MG63 (cell line): ENCODE measurements around the gene BLCAP. TPM values are rescaled to one million over a fixed set of nuclear protein-coding genes. Genes with fewer than 3 reads are reported as not detected.

Experiments
- DNase-seq: peaks from one replicate; pipeline ENCODE4 v3.0.0-alpha.2; 2020
- H3K27me3 ChIP-seq: fragments of 250-450 bp; sonication (Bioruptor Pico); 2 replicates; pipeline ENCODE4 v1.5.1; 2020; ENCODE audit warnings: mild to moderate bottlenecking, moderate library complexity
- H3K36me3 ChIP-seq: fragments of 250-450 bp; sonication (Bioruptor Pico); 2 replicates; pipeline ENCODE4 v1.5.1; 2020; ENCODE audit warnings: mild to moderate bottlenecking, moderate library complexity
- H3K4me3 ChIP-seq: fragments of 250-450 bp; sonication (Bioruptor Pico); 2 replicates; pipeline ENCODE4 v1.5.1; 2020; ENCODE audit warnings: mild to moderate bottlenecking, moderate library complexity
- H3K9me3 ChIP-seq: fragments of 250-450 bp; sonication (Bioruptor Pico); 2 replicates; pipeline ENCODE4 v1.5.1; 2020; ENCODE audit warnings: mild to moderate bottlenecking, moderate library complexity
- total RNA-seq: library from RNA; depleted of rRNA; stranded (reverse); fragments of >200 nt; shearing (Covaris generic); gene quantifications from 2 replicates; pipeline ENCODE4 v1.2.3, GENCODE V29; 2014; ENCODE audit warnings: low replicate concordance

Gene BLCAP
- total RNA-seq, 1 experiment from 2014 or later = 26.6 TPM

- peak; percentile 23 for DNase-seq
Measured at GRCh38 chr20:37524859-37525708, 2.6 kb downstream of the BLCAP start.

DNA sequence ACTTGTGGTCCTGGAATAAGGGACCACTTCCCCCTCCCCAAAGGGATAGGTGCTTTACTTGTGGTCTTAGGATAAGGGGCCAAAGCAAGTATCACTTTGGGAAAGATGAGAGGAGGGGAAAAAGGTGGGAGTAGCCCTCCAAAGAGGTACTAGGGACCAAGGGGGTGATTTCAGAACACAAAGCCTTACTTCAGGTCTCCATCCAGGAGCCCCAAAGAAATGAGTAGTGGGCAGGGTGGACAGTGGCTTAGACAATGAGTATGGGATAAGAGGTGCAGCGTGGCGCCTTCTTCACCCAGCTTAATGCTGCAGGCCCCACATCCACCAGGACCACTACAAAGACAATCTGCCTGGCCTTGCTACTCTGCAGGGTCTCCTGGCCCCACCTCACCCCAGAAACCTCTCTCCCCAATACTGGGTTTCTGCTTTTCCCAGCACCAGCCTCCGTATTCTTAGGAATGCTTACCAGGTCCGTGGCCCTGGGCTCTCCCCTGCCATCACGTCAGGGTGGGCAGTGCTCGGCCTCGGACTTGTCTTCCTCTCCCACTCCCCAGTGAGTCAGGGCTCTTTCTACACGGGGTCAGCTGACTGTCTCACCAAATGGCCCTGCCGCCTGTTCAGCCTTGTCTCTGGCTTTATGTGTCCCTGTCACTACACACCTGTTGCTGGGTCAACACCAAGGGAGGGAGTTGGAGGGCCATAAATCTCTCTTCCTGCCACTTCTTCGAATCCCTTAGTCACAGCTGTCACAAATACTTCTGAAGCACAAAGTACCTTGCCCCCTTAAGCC is 3.6 kb downstream of the BLCAP start:
- no peaks in the 10 kb centered on the region for H3K27me3 ChIP-seq
- H3K36me3 ChIP-seq = peaks cover 12% of the 10 kb centered on the region
- no peak for DNase-seq
- no peak overlapping the region for H3K4me3 ChIP-seq
- H3K9me3 ChIP-seq = no peaks in the 10 kb centered on the region

More at GRCh38 chr20:37524859-37525708, 2.6 kb downstream of the BLCAP start:
- H3K27me3 ChIP-seq = no peaks in the 10 kb centered on the region
- peaks cover 12% of the 10 kb centered on the region for H3K36me3 ChIP-seq
- no peaks in the 10 kb centered on the region for H3K9me3 ChIP-seq
- no peak overlapping the region for H3K4me3 ChIP-seq

DNA sequence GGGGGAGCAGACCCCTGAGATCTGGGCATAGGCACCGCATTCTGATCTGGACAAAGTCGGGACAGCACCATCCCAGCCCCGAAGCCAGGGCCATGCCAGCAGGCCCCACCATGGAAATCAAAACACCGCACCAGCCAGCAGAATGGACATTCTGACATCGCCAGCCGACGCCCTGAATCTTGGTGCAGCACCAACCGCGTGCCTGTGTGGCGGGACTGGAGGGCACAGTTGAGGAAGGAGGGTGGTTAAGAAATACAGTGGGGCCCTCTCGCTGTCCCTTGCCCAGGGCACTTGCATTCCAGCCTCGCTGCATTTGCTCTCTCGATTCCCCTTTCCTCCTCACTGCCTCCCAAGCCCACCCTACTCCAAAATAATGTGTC is 4.7 kb downstream of the BLCAP start:
- no peak overlapping the region for H3K4me3 ChIP-seq

DNA sequence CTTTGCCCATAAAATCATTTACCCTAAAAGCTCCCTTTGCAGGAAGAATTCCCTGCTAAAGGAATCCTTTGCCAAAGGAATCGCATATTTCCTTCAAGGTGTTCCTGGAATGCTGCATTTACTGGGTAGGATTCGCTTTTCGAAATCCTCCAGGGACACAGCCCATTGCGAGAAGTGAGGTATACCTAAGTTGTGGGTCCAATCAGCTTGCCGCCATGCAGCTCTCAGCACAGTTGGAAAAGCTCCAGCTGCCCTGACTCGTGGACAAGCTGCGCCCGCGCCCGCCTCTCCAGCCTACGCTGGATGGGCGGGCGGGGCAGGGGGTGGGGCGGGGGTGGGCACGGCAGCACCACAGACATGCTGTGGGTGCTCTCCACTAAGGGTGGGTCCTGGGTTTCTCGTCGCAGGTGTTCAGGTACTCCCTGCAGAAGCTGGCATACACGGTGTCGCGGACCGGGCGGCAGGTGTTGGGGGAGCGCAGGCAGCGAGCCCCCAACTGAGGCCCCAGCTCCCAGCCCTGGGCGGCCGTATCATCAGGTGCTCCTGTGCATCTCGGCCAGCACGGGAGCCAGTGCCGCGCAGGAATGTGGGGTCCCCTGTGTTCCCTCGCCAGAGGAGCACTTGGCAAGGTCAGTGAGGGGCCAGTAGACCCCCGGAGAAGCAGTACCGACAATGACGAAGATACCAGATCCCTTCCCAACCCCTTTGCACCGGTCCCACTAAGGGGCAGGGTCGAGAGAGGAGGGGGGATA is 5.2 kb downstream of the BLCAP start:
- no peak for DNase-seq
- Histone ChIP-seq H3K36me3 (peaks cover 24% of the 10 kb centered on the region), H3K9me3 (no peaks in the 10 kb centered on the region), H3K27me3 (no peaks in the 10 kb centered on the region), H3K4me3 (no peak overlapping the region)

More for the DNA sequence above, 4.7 kb downstream of the BLCAP start:
- Histone ChIP-seq H3K27me3 (no peaks in the 10 kb centered on the region), H3K9me3 (no peaks in the 10 kb centered on the region), H3K36me3 (peaks cover 21% of the 10 kb centered on the region)
- no peak for DNase-seq

GRCh38 chr20:37521061-37521771 is 6.5 kb downstream of the BLCAP start, which contains the start of gene NNAT:
TSS of gene NNAT (plus strand) at chr20:37521250. CDS start at chr20:37521332, 82 bp downstream.
- no peak for DNase-seq
- H3K4me3 ChIP-seq = no peak within 1 kb of the TSS
- H3K36me3 ChIP-seq = peaks cover 30% of the 10 kb centered on the region
- no peaks in the 10 kb centered on the region for H3K9me3 ChIP-seq
- no peaks in the 10 kb centered on the region for H3K27me3 ChIP-seq

GRCh38 chr20:37520419-37520955 is 7.2 kb downstream of the BLCAP start:
- Histone ChIP-seq H3K4me3 (no peak overlapping the region), H3K9me3 (no peaks in the 10 kb centered on the region), H3K27me3 (no peaks in the 10 kb centered on the region), H3K36me3 (peaks cover 34% of the 10 kb centered on the region)
- DNase-seq = no peak

- Histone ChIP-seq H3K4me3 (no peak overlapping the region), H3K36me3 (peaks cover 34% of the 10 kb centered on the region), H3K9me3 (no peaks in the 10 kb centered on the region), H3K27me3 (no peaks in the 10 kb centered on the region)
- DNase-seq = no peak
Measured at GRCh38 chr20:37519508-37520418, 7.9 kb downstream of the BLCAP start.

DNA sequence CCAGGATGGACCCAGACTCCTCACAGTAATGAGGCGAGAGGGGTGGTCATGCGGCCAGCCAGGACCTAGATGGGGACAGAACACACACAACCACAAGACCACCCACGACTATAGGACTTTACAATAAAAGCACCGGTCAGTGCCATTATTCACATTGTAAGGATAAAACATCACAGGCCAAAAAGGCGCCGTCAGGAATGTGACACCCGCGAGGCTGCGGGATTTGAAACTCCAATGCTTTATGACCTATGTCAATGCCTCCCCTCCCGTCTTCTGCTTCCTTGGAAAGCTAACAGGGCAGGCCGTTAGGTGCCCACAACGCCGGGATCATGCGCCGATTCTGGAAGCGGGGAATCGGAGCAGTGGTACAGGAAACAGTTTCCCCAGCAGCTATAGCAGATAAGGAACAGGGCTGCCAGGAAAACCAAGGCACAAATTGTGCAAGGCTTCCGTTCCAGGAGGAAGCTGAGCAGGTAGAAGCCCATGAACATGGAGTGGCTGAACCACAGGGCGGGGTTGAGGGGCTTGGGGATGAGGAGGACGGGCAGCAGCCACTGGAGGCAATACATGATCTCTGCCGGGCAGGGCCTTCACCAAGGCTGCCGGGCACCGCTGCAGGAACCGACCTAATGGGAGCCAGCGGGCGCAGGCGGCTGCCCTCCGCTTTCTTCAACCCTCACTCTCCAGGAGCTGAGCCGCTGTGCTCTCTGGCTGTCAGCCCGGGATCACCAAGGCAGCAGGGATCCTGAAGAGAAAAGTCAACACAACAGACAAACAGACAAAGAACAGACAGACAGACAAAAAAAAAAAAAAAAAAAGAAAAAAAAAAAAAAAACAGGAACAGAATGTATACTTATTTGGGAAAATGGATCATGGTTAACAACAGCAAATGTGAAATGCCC is 8.8 kb downstream of the BLCAP start:
- H3K9me3 ChIP-seq = no peaks in the 10 kb centered on the region
- H3K36me3 ChIP-seq = peaks cover 42% of the 10 kb centered on the region
- H3K4me3 ChIP-seq = no peak overlapping the region
- no peaks in the 10 kb centered on the region for H3K27me3 ChIP-seq
- DNase-seq = peak; percentile 16

- Histone ChIP-seq H3K9me3 (no peaks in the 10 kb centered on the region), H3K4me3 (no peak overlapping the region), H3K27me3 (no peaks in the 10 kb centered on the region; the same call in 1 of the 2 replicates), H3K36me3 (peaks cover 50% of the 10 kb centered on the region)
- no peak for DNase-seq
Measured at GRCh38 chr20:37518059-37518458, 9.6 kb downstream of the BLCAP start.

- H3K4me3 ChIP-seq = no peak overlapping the region
- H3K36me3 ChIP-seq = peaks cover 57% of the 10 kb centered on the region
- H3K9me3 ChIP-seq = no peaks in the 10 kb centered on the region
- H3K27me3 ChIP-seq = no peaks in the 10 kb centered on the region; the same call in 1 of the 2 replicates
- DNase-seq = peak; percentile 66
Measured at GRCh38 chr20:37516811-37517750, 10.6 kb downstream of the BLCAP start.

DNA sequence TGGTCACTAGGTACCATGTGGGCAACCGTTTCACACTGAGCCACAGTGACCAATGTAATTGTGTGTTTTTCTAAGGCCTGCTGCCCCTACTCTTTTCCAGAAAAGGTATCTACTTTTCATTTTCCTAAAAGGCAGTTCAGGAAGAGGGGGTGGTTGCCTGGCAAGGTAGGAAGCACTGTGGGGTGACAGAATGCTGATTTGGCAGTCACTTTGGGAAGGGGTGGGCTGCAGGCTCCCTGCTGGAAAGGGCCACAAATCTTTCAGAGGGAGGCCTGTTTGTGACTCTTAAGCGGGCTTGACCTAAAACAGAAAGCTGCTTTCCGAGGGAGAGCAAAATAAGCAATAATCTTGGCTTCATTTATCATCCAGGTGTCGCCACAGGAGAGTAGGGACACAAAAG is 11.8 kb downstream of the BLCAP start:
- no peak for DNase-seq
- Histone ChIP-seq H3K4me3 (no peak overlapping the region), H3K27me3 (no peaks in the 10 kb centered on the region; the same call in 1 of the 2 replicates), H3K36me3 (peaks cover 62% of the 10 kb centered on the region), H3K9me3 (no peaks in the 10 kb centered on the region)

DNA sequence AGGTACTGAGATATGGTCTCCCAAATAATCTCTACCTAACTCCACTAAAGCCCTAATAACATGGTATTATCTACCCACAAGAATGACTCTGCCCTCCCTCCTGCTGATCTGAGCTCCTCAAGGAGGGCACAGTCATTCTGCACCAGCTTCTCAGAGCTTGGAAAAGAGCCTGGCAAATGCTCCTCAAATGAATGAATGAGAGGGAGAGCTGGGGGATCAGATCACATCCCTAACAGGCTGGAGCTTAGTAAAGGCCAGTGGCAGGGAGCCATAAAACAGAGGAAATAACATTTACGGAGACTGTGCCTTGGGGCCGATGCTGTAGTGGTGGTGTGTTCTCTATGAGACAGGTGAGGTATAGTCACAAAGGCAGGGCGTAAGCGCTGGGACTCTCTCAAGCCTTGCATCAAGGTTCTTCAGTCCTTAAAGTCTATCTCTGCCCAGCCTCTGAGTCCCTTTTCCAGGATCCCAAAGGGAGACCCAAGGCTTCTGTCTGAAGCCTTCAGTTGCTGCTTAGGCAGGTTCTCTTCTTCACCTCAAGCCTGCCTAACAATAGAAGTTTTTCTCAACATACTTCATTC is 13.8 kb downstream of the BLCAP start:
- no peaks in the 10 kb centered on the region; the same call in 1 of the 2 replicates for H3K27me3 ChIP-seq
- H3K4me3 ChIP-seq = no peak overlapping the region
- no peaks in the 10 kb centered on the region for H3K9me3 ChIP-seq
- DNase-seq = no peak
- peaks cover 72% of the 10 kb centered on the region for H3K36me3 ChIP-seq
